ENCODE results near the gene VWA7.
A peak's percentile ranks its signal among the peaks of the same experiment; 100 is the strongest.

The VWA7 gene

GRCh38 chr6:31767096-31767645, 10.0 kb downstream of the VWA7 start:
- H3K36me3 Mint-ChIP-seq (ENCODE audit: low read depth), result peaks cover 14% of the 10 kb centered on the region
- H3K27ac Mint-ChIP-seq, result no peak overlapping the region
- no peak overlapping the region for H3K4me3 Mint-ChIP-seq
- TF ChIP-seq CTCF (IDR thresholded peaks at IDR 0.05), result no peak
- peaks cover 8% of the 10 kb centered on the region for H3K27me3 Mint-ChIP-seq (ENCODE audit: low read depth, poor library complexity)
- DNase-seq, result no peak
- peaks cover 39% of the 10 kb centered on the region for H3K4me1 Mint-ChIP-seq
- no peaks in the 10 kb centered on the region for H3K9me3 Mint-ChIP-seq

- H3K4me1 Mint-ChIP-seq, result peaks cover 46% of the 10 kb centered on the region
- no peak overlapping the region for H3K27ac Mint-ChIP-seq
- DNase-seq, result peak; percentile 26
- no peak for TF ChIP-seq CTCF (IDR thresholded peaks at IDR 0.05)
- H3K36me3 Mint-ChIP-seq (ENCODE audit: low read depth), result peaks cover 18% of the 10 kb centered on the region
- H3K4me3 Mint-ChIP-seq, result peak overlapping the region; percentile 73
- H3K9me3 Mint-ChIP-seq, result no peaks in the 10 kb centered on the region
- H3K27me3 Mint-ChIP-seq (ENCODE audit: low read depth, poor library complexity), result peaks cover 8% of the 10 kb centered on the region
These were observed 11.0 kb downstream of the VWA7 start for GRCh38 chr6:31765910-31766794.

GRCh38 chr6:31765559-31765909, 11.6 kb downstream of the VWA7 start:
- DNase-seq, result no peak
- TF ChIP-seq CTCF (IDR thresholded peaks at IDR 0.05), result no peak
- Mint-ChIP-seq H3K4me3 (no peak overlapping the region), H3K36me3 (ENCODE audit: low read depth) (peaks cover 24% of the 10 kb centered on the region), H3K27me3 (ENCODE audit: low read depth, poor library complexity) (peaks cover 8% of the 10 kb centered on the region), H3K4me1 (peaks cover 49% of the 10 kb centered on the region), H3K27ac (no peak overlapping the region), H3K9me3 (no peaks in the 10 kb centered on the region)

GRCh38 chr6:31764198-31764597, 12.9 kb downstream of the VWA7 start:
- no peaks in the 10 kb centered on the region for H3K9me3 Mint-ChIP-seq

GRCh38 chr6:31763619-31763940, 13.5 kb downstream of the VWA7 start:
- no peak for TF ChIP-seq CTCF (IDR thresholded peaks at IDR 0.05)
- Mint-ChIP-seq H3K9me3 (no peaks in the 10 kb centered on the region), H3K27ac (peak overlapping the region; percentile 33), H3K4me3 (no peak overlapping the region), H3K36me3 (ENCODE audit: low read depth) (peaks cover 44% of the 10 kb centered on the region), H3K4me1 (peaks cover 49% of the 10 kb centered on the region), H3K27me3 (ENCODE audit: low read depth, poor library complexity) (peaks cover 8% of the 10 kb centered on the region)
- DNase-seq, result no peak

More at GRCh38 chr6:31764198-31764597, 12.9 kb downstream of the VWA7 start:
- no peak overlapping the region for H3K27ac Mint-ChIP-seq
- no peak for TF ChIP-seq CTCF (IDR thresholded peaks at IDR 0.05)
- DNase-seq, result no peak
- peaks cover 49% of the 10 kb centered on the region for H3K4me1 Mint-ChIP-seq
- H3K27me3 Mint-ChIP-seq (ENCODE audit: low read depth, poor library complexity), result peaks cover 8% of the 10 kb centered on the region
- H3K36me3 Mint-ChIP-seq (ENCODE audit: low read depth), result peaks cover 38% of the 10 kb centered on the region
- no peak overlapping the region for H3K4me3 Mint-ChIP-seq
